Measurements from ENCODE around the gene CDC14B.
A peak's percentile ranks its signal among the peaks of the same experiment; 100 is the strongest.

The CDC14B gene

GRCh38 chr9:96663506-96664120, 44.0 kb upstream of the CDC14B start:
- no peak for TF ChIP-seq REST (IDR thresholded peaks at IDR 0.05; ENCODE audit: low read depth)

GRCh38 chr9:96661711-96662110, 42.1 kb upstream of the CDC14B start:
- TF ChIP-seq REST (IDR thresholded peaks at IDR 0.05; ENCODE audit: low read depth) (no peak), ZBTB7A (IDR thresholded peaks at IDR 0.05; ENCODE audit: low read depth) (no peak)

GRCh38 chr9:96660692-96661248, 41.1 kb upstream of the CDC14B start:
- TF ChIP-seq TAF1 (IDR thresholded peaks at IDR 0.05; ENCODE audit: low read depth) (no peak), CEBPB (IDR thresholded peaks at IDR 0.05) (no peak), EGR1 (IDR thresholded peaks at IDR 0.05) (no peak), REST (IDR thresholded peaks at IDR 0.05; ENCODE audit: low read depth) (no peak), CREB1 (IDR thresholded peaks at IDR 0.05; ENCODE audit: low read depth) (no peak), FOXM1 (IDR thresholded peaks at IDR 0.05; ENCODE audit: borderline replicate concordance, low read depth) (no peak), ZBTB7A (IDR thresholded peaks at IDR 0.05; ENCODE audit: low read depth) (no peak), RAD21 (IDR thresholded peaks at IDR 0.05; ENCODE audit: low read depth) (no peak), TEAD4 (IDR thresholded peaks at IDR 0.05) (no peak), YY1 (IDR thresholded peaks at IDR 0.05; ENCODE audit: low read depth) (no peak), MAX (IDR thresholded peaks at IDR 0.05) (no peak), NFIC (IDR thresholded peaks at IDR 0.05) (no peak), EP300 (IDR thresholded peaks at IDR 0.05; ENCODE audit: borderline replicate concordance) (no peak), TCF12 (IDR thresholded peaks at IDR 0.05; ENCODE audit: low read depth) (no peak), USF1 (IDR thresholded peaks at IDR 0.05) (no peak)

- TF ChIP-seq EP300 (IDR thresholded peaks at IDR 0.05; ENCODE audit: borderline replicate concordance) (no peak), MAX (IDR thresholded peaks at IDR 0.05) (peak; percentile 25), YY1 (IDR thresholded peaks at IDR 0.05; ENCODE audit: low read depth) (peak; percentile 61)
Observed at GRCh38 chr9:96655198-96655851, 35.7 kb upstream of the CDC14B start, which contains the start of gene PRXL2C. Gene PRXL2C, minus strand, starts transcription at chr9:96655317. Its CDS starts 36 bp downstream, at chr9:96655281.

GRCh38 chr9:96654450-96655197, 35.0 kb upstream of the CDC14B start:
- TF ChIP-seq YY1 (IDR thresholded peaks at IDR 0.05; ENCODE audit: low read depth) (no peak), EGR1 (IDR thresholded peaks at IDR 0.05) (peak; percentile 86)
